Left hindlimb (tissue), 1 donor: ENCODE measurements around the gene PTPN2.
"Not testable (repeated sequence)": the region's sequence is repeated elsewhere in the genome, so short reads cannot be mapped to it uniquely, and the experiment has no call there.

ENCODE experiments used
- DNase-seq: peaks from one replicate; pipeline ENCODE4 v3.0.0-alpha.2; 2018

The PTPN2 gene

DNA sequence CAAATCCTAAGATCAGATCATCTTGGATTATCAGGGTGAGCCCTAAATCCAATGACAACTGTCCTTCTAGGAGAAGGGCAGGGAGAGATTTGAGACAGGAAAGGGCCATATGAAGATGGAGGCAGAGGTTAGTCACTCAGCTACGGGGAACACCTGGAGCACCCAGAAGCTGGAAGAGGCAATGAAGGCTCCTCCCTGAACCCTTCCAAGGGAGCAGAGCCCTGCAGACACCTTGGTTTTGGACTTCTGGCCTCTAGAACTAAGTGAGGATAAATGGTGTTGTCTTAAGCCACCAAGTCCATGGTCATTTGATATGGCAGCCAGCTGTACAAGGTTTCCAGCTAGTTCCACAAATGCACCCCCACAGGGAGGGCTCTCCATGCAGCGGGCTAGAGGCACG lies 6.9 kb upstream of the PTPN2 start:
- DNase-seq, result no peak

GRCh38 chr18:12886498-12887126 lies 2.6 kb upstream of the PTPN2 start:
- no peak for DNase-seq

DNA sequence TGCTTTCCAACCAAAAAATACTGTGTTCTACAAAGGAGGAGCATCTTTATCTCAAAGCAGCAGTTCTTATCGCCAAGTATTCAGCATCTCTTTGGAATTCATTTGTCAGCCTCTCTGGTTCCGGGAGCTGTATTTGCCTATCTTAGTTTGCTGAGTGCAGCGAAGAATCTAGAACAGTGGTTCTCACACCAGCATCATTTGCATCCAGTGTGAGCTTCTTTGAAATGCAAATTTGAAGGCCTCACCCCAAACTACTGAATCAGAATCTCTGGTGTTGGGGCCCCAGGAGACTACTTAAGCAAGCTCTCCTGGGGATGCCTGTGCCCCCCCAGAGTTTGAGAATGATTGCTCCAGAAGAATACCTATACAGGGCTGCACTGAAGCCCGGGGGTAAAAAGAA lies 1.5 kb upstream of the PTPN2 start:
- no peak for DNase-seq

DNA sequence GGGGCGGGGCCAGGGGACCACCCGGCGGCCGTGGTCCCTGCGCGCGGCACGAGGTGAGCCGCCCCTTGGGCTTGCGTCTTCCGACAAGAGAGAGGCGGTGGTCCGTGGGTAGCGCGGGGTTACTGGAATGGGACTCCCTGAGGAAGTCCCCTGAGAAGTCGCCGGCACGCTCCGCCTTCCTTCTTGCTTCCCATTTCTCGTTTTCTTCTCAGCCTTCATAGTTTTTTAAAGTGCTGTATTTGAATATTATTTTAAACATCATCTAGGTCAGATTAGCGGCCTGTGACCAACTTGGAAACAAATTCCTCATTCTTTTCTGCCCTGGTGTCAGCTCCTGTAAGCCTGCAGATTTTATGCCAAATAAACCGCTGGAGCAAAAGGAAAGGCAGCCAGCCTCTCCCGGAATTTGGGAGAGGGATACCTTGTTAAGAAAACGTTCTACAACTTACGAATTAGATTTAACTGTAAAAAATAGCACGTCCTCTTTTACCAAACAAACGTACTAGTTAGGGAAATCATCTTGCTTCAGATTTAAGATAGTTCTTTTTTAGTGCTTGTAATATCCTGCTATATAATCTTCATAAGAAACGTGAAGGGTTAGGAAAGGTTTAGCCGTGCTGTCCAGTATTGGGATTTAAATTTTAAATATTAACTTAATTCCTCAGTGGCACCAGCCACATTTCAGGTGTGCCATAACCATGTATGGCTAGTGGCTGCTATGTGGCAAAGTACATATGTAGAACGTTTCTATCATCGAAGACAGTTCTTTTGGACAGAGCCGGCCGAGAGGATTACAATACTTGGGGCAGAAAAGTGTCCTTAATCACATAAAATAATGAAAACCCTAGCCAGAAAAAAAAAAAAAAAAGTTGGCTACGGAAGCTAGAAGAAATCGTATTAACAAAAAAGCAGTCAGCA lies 628 bp upstream of the PTPN2 start:
- no peak for DNase-seq

DNA sequence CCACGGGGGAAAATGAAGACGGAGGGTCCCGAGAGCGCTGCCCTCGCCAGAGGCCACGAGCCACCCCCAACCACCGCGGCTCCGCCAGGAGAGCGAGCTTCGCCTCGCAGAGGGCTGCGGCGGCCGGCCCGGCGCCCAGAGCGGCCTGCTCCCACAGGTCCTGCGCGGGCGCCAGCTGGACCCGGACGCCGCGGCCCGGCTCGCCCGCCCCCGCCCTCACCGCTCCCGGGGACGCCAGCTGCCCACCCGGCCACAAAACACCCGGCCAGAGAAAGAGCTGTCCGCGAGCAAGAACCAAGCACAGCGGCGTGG lies 709 bp downstream of the PTPN2 start:
- DNase-seq, result no peak

GRCh38 chr18:12882453-12883371 lies 1.3 kb downstream of the PTPN2 start:
- DNase-seq, result peak; percentile 36

- DNase-seq, result no peak
These were observed 3.5 kb downstream of the PTPN2 start for GRCh38 chr18:12880541-12880910.

DNA sequence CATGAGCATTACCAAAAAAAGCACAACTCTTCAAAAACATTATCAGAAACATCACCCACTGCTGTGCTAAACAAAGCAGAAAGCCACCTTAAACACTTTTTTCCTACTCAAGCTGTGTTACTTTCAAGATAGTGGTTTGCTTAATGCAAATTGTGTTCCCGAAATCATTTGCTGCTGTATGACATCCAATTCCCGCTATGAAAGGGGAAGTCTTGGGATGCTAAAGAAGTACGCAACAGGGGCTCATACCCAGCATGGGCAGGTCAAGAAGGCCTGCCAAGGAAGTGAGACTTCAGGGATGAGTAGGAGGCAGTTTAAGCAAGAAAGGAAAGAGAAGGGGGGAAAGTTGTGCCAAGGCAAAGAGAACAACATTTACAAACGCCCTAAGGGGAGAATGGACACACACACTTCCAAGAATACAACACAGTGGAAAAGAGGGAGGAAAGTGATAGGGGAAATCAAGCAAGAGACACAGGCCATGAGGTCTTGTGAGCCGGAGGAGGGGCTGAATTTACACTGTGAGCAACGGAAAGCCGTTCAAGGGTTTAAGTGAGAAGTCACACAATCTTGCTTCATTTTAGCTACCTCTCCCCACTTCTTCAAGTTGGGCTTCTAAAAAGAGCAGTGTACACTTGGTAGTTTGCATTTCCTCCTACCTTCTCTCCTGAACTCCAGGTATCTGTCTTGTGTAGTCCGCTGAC lies 4.0 kb downstream of the PTPN2 start:
- DNase-seq, result no peak

DNA sequence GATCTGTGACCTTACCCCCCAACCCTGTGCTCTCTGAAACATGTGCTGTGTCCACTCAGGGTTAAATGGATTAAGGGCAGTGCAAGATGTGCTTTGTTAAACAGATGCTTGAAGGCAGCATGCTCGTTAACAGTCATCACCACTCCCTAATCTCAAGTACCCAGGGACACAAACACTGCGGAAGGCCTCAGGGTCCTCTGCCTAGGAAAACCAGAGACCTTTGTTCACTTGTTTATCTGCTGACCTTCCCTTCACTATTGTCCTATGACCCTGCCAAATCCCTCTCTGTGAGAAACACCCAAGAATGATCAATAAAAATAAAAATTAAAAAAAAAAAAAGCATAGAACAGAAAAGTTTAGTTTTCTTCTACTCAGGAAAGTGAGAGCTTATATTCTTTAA lies 9.0 kb downstream of the PTPN2 start:
- DNase-seq, result not testable (repeated sequence)

- DNase-seq, result not testable (repeated sequence)
These were observed 10.0 kb downstream of the PTPN2 start for GRCh38 chr18:12873961-12874567.

DNA sequence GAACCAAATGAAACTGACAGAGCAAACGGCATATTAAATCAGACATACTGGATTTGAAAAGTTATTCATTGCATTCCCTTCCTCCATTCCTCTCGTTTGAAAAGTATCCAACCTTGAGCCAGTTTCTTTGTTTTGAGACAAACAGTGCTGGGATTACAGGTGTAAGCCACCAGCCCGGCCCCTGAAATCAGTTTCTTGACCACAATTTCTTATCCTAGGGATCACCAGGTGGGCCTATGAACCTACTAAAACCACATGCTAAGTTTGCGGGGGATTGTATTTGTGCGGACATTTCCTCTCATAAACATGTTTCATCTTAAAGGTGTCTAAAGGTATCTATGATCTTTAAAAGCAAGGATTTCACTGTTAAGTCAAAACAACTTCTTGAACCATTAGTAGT lies 11.6 kb downstream of the PTPN2 start:
- DNase-seq, result no peak

DNA sequence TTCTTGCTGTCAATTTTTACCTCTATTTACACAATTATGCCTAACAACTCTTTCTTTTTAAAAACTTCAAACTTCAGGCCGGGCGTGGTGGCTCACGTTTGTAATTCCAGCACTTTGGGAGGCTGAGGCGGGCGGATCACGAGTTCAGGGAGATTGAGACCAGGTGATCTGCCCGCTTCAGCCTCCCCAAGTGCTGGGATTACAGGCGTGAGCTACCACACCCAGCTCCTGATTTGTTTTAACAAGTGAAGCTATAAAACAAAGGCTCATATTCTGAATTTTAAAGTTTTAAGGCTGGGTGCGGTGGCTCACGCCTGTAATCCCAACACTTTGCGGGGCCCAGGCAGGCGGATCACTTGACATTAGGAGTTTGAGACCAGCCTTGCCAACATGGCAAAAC lies 15.5 kb downstream of the PTPN2 start:
- DNase-seq, result no peak

- no peak for DNase-seq
These were observed 16.5 kb downstream of the PTPN2 start for GRCh38 chr18:12867441-12868123.

GRCh38 chr18:12863687-12864216 lies 20.3 kb downstream of the PTPN2 start:
- DNase-seq, result no peak

DNA sequence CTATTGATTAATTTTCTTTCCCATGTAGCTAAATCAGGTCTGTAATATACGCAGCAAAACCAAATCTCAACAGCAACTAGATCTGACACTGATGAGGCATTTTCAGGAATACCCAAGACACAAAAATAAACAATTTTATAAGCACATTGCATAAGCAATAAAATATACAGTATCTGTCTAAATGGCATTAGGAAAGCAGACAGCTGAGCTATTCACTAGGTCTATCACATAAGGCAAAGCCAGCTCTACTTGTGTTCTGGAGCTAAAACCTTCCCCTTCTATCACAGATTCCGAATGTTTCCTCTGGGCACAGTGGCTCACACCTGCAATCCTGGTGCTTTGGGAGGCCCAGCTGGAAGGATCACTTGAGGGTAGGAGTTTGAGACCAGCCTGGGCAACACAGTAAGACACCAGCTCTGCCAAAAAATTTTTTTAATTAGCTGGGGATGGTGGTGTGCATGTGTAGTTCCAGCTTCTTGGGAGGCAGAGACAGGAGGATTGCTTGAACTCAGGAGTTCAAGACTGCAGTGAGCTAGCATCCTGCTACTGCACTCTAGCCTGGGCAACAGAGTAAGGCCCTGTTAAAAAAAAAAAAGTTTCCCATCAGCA lies 21.1 kb downstream of the PTPN2 start:
- DNase-seq, result no peak

- no peak for DNase-seq
These were observed 21.6 kb downstream of the PTPN2 start for GRCh38 chr18:12862467-12862866.

GRCh38 chr18:12861637-12862036 lies 22.4 kb downstream of the PTPN2 start:
- DNase-seq, result no peak

DNA sequence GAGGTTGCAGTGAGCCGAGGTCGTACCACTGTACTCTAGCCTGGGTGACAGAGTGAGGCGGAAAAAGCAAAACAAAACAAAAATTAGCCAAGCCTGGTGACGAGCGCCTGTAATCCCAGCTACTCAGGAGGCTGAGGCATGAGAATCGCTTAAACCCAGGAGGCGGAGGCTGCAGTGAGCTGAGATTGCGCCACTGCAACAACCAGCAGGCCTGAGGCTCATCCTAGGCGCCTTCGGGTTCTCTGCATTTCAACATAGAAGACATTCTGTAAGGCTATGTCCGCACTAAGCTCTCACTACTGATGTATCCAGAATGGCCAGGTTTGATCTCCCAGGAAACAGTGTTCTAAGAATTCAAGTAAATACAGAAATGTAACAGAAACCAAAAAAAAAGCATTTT lies 23.5 kb downstream of the PTPN2 start:
- no peak for DNase-seq

GRCh38 chr18:12858991-12859390 lies 25.0 kb downstream of the PTPN2 start:
- DNase-seq, result no peak

- no peak for DNase-seq
These were observed 26.0 kb downstream of the PTPN2 start for GRCh38 chr18:12857991-12858544.
